Neural progenitor cell (in vitro differentiated cells): Measurements from ENCODE around the gene PPP4R3B. TPM values are rescaled to one million over a fixed set of nuclear protein-coding genes. Genes with fewer than 3 reads are reported as not detected.

Experiments
- DNase-seq: peaks from one replicate; pipeline ENCODE4 v3.0.0-alpha.2; 2016; ENCODE audit warnings: low spot score
- H2AFZ ChIP-seq: fragments of 200-600 bp; sonication (generic); replicated peaks from 2 replicates; pipeline ENCODE4 v1.6.1; 2016; ENCODE audit warnings: antibody characterized with exemption
- H3F3A ChIP-seq: fragments of 200-600 bp; sonication (generic); 2 replicates; pipeline ENCODE4 v1.6.1; 2016; ENCODE audit warnings: antibody characterized with exemption, low read depth
- H3K27ac ChIP-seq: fragments of 200-600 bp; sonication (generic); 2 replicates; pipeline ENCODE4 v1.5.1; 2016; ENCODE audit warnings: mild to moderate bottlenecking
- H3K27me3 ChIP-seq: fragments of 200-600 bp; sonication (generic); 2 replicates; pipeline ENCODE4 v1.6.1; 2016; ENCODE audit warnings: mild to moderate bottlenecking, moderate library complexity
- H3K36me3 ChIP-seq: fragments of 200-600 bp; sonication (generic); 2 replicates; pipeline ENCODE4 v1.5.1; 2016
- H3K4me1 ChIP-seq: fragments of 200-600 bp; sonication (generic); 2 replicates; pipeline ENCODE4 v1.6.1; 2016; ENCODE audit warnings: mixed run types
- H3K4me2 ChIP-seq: fragments of 200-600 bp; sonication (generic); 2 replicates; pipeline ENCODE4 v1.6.1; 2016
- H3K4me3 ChIP-seq: fragments of 200-600 bp; sonication (generic); 2 replicates; pipeline ENCODE4 v1.5.1; 2016
- H3K79me2 ChIP-seq: fragments of 200-600 bp; sonication (generic); 2 replicates; pipeline ENCODE4 v1.6.1; 2016; ENCODE audit warnings: low read depth
- H3K9ac ChIP-seq: fragments of 200-600 bp; sonication (generic); 2 replicates; pipeline ENCODE4 v1.6.1; 2016
- H3K9me3 ChIP-seq: fragments of 200-600 bp; sonication (generic); 2 replicates; pipeline ENCODE4 v1.5.1; 2016; ENCODE audit warnings: low read depth
- H4K20me1 ChIP-seq: fragments of 200-600 bp; sonication (generic); 2 replicates; pipeline ENCODE4 v1.6.1; 2016; ENCODE audit warnings: low read depth
- H3K27ac Mint-ChIP-seq: 3 replicates; pipeline ENCODE4 v1.8.0; 2021; ENCODE audit warnings: mixed read lengths
- H3K27me3 Mint-ChIP-seq: 2 replicates; pipeline ENCODE4 v1.8.0; 2022; ENCODE audit warnings: low read depth, mild to moderate bottlenecking, inconsistent platforms, moderate library complexity, mixed read lengths; ENCODE audit not compliant: insufficient read depth
- H3K36me3 Mint-ChIP-seq: 3 replicates; pipeline ENCODE4 v1.8.0; 2021; ENCODE audit warnings: mixed read lengths
- H3K4me1 Mint-ChIP-seq: 3 replicates; pipeline ENCODE4 v1.8.0; 2021; ENCODE audit warnings: mixed read lengths
- H3K4me3 Mint-ChIP-seq: 3 replicates; pipeline ENCODE4 v1.8.0; 2021; ENCODE audit warnings: mild to moderate bottlenecking, moderate library complexity, mixed read lengths
- H3K9me3 Mint-ChIP-seq: 3 replicates; pipeline ENCODE4 v1.8.0; 2020; ENCODE audit warnings: mixed read lengths
- CTCF ChIP-seq: fragments of 200-600 bp; sonication (generic); IDR thresholded peaks from 2 replicates; pipeline ENCODE4 v1.5.1; 2017; ENCODE audit warnings: antibody characterized with exemption, mild to moderate bottlenecking
- EZH2 ChIP-seq: fragments of 200-600 bp; sonication (generic); IDR thresholded peaks from 2 replicates; pipeline ENCODE4 v1.6.1; 2017; ENCODE audit warnings: antibody characterized with exemption, mild to moderate bottlenecking, moderate library complexity
- EZH2phosphoT487 ChIP-seq: fragments of 200-600 bp; sonication (generic); IDR thresholded peaks from 2 replicates; pipeline ENCODE4 v1.6.1; 2017; ENCODE audit warnings: antibody characterized with exemption
- total RNA-seq: library from RNA; depleted of rRNA; stranded (reverse); fragments of >200 nt; gene quantifications from 2 replicates; pipeline ENCODE4 v1.2.3, GENCODE V29; 2015; ENCODE audit warnings: low replicate concordance

The PPP4R3B gene
- total RNA-seq, 1 donor from 2014 or later, result 71.2 TPM

- Mint-ChIP-seq H3K4me1 (peaks cover 9% of the 10 kb centered on the region), H3K36me3 (peaks cover 18% of the 10 kb centered on the region), H3K4me3 (no peak overlapping the region), H3K9me3 (no peaks in the 10 kb centered on the region), H3K27me3 (peaks cover 2% of the 10 kb centered on the region), H3K27ac (no peak overlapping the region)
- Histone ChIP-seq H3K4me3 (no peak overlapping the region), H2AFZ (no peak overlapping the region), H3K4me1 (peaks cover 4% of the 10 kb centered on the region), H3K36me3 (peaks cover 8% of the 10 kb centered on the region), H3F3A (peaks cover 6% of the 10 kb centered on the region), H4K20me1 (no peaks in the 10 kb centered on the region), H3K9me3 (no peaks in the 10 kb centered on the region), H3K79me2 (peaks cover 13% of the 10 kb centered on the region), H3K9ac (no peak overlapping the region), H3K4me2 (no peak overlapping the region), H3K27ac (no peak overlapping the region), H3K27me3 (no peaks in the 10 kb centered on the region)
- DNase-seq, result no peak
- TF ChIP-seq CTCF (no peak), EZH2 (no peak), EZH2phosphoT487 (no peak)
Measured at GRCh38 chr2:55524884-55525437, 92.5 kb downstream of the PPP4R3B start.

- H3K4me1 ChIP-seq, result peaks cover 4% of the 10 kb centered on the region
- H3K79me2 ChIP-seq, result peaks cover 15% of the 10 kb centered on the region
- H4K20me1 ChIP-seq, result no peaks in the 10 kb centered on the region
- H3K9ac ChIP-seq, result peak overlapping the region; percentile 39
- peak overlapping the region; percentile 75 for H3K4me3 ChIP-seq
- Mint-ChIP-seq H3K27ac (peak overlapping the region; percentile 85), H3K9me3 (no peaks in the 10 kb centered on the region), H3K4me1 (peaks cover 9% of the 10 kb centered on the region), H3K4me3 (peak overlapping the region; percentile 98), H3K36me3 (peaks cover 5% of the 10 kb centered on the region), H3K27me3 (no peaks in the 10 kb centered on the region)
- peak; percentile 57 for DNase-seq
- peak overlapping the region; percentile 86 for H2AFZ ChIP-seq
- H3K9me3 ChIP-seq, result no peaks in the 10 kb centered on the region
- H3F3A ChIP-seq, result peaks cover 17% of the 10 kb centered on the region
- H3K36me3 ChIP-seq, result peaks cover 8% of the 10 kb centered on the region
- no peak overlapping the region for H3K27ac ChIP-seq
- peak overlapping the region; percentile 99 for H3K4me2 ChIP-seq
- TF ChIP-seq EZH2phosphoT487 (no peak), CTCF (no peak), EZH2 (no peak)
- H3K27me3 ChIP-seq, result no peaks in the 10 kb centered on the region
Measured at GRCh38 chr2:55519938-55520885, 97.2 kb downstream of the PPP4R3B start.

GRCh38 chr2:55518841-55519165 lies 98.6 kb downstream of the PPP4R3B start:
- H3K27ac ChIP-seq, result no peak overlapping the region
- peaks cover 4% of the 10 kb centered on the region for H3K4me1 ChIP-seq
- H3F3A ChIP-seq, result peaks cover 17% of the 10 kb centered on the region
- peaks cover 15% of the 10 kb centered on the region for H3K79me2 ChIP-seq
- peaks cover 5% of the 10 kb centered on the region for H3K36me3 ChIP-seq
- no peaks in the 10 kb centered on the region for H3K27me3 ChIP-seq
- H3K27ac Mint-ChIP-seq, result peak overlapping the region; percentile 92
- peaks cover 9% of the 10 kb centered on the region for H3K4me1 Mint-ChIP-seq
- TF ChIP-seq EZH2phosphoT487 (no peak), CTCF (no peak), EZH2 (no peak)
- H3K27me3 Mint-ChIP-seq, result no peaks in the 10 kb centered on the region
- H3K9me3 ChIP-seq, result no peaks in the 10 kb centered on the region
- peaks cover 2% of the 10 kb centered on the region for H3K36me3 Mint-ChIP-seq
- DNase-seq, result peak; percentile 67
- H3K9me3 Mint-ChIP-seq, result no peaks in the 10 kb centered on the region
- no peaks in the 10 kb centered on the region for H4K20me1 ChIP-seq
- peak overlapping the region; percentile 98 for H3K4me3 Mint-ChIP-seq
- no peak overlapping the region for H3K9ac ChIP-seq
- peak overlapping the region; percentile 73 for H3K4me2 ChIP-seq
- H2AFZ ChIP-seq, result peak overlapping the region; percentile 91
- peak overlapping the region; percentile 75 for H3K4me3 ChIP-seq
